Activated CD8-positive, alpha-beta T cell treated with anti-CD3 and anti-CD28 coated beads for 36 hours (primary cell): ENCODE data around the gene ACBD6. TPM values are rescaled to one million over a fixed set of nuclear protein-coding genes. Genes with fewer than 3 reads are reported as not detected.

ENCODE experiments used
- ATAC-seq: fragments of 200-7000 bp; cut with Tn5 transposase; one replicate; pipeline ENCODE4 v1.10.0; 2021; ENCODE audit warnings: mild to moderate bottlenecking, moderate library complexity
- CTCF ChIA-PET: fragments of 350-600 bp; sonication (Branson Sonifier 250); formaldehyde crosslinking; loops from one replicate; lab custom pipeline; 2021; ENCODE audit warnings: antibody characterized with exemption; lab: Charles Lee
- POLR2A ChIA-PET: fragments of 350-600 bp; sonication (Branson Sonifier 250); formaldehyde crosslinking; loops from one replicate; lab custom pipeline; 2021; ENCODE audit warnings: antibody characterized with exemption; lab: Charles Lee
- DNase-seq: peaks from one replicate; pipeline ENCODE4 v3.0.0-alpha.2; 2020
- H3K27ac Mint-ChIP-seq: one replicate; pipeline ENCODE4 v1.8.0; 2021; ENCODE audit warnings: mild to moderate bottlenecking, mixed read lengths
- H3K27me3 Mint-ChIP-seq: one replicate; pipeline ENCODE4 v1.8.0; 2021; ENCODE audit warnings: mixed read lengths
- H3K36me3 Mint-ChIP-seq: one replicate; pipeline ENCODE4 v1.8.0; 2021; ENCODE audit warnings: low read depth, mixed read lengths
- H3K4me1 Mint-ChIP-seq: one replicate; pipeline ENCODE4 v1.8.0; 2021; ENCODE audit warnings: low read depth, mixed read lengths
- H3K4me3 Mint-ChIP-seq: one replicate; pipeline ENCODE4 v1.8.0; 2021; ENCODE audit warnings: mild to moderate bottlenecking, moderate library complexity, mixed read lengths
- H3K9me3 Mint-ChIP-seq: one replicate; pipeline ENCODE4 v1.8.0; 2021; ENCODE audit warnings: mixed read lengths
- intact Hi-C: fragments of 100-400 bp; cut with micrococcal nuclease; formaldehyde crosslinking; loops from one replicate; pipeline ENCODE4 v1.10.0; 2022
- total RNA-seq, 2 experiments: library from RNA; stranded (reverse); gene quantifications; one replicate each; pipeline ENCODE4 v1.2.3, GENCODE V29; 2021
- TF ChIP-seq, protein P1 (sequence below): fragments of 200-600 bp; IDR thresholded peaks from one replicate; pipeline ENCODE4 v1.8.0; 2022; ENCODE audit warnings: antibody characterized with exemption, mild to moderate bottlenecking

ACBD6 gene
- total RNA-seq, 2 experiments from 2014 or later, result 41.3 to 45.0 TPM

DNA sequence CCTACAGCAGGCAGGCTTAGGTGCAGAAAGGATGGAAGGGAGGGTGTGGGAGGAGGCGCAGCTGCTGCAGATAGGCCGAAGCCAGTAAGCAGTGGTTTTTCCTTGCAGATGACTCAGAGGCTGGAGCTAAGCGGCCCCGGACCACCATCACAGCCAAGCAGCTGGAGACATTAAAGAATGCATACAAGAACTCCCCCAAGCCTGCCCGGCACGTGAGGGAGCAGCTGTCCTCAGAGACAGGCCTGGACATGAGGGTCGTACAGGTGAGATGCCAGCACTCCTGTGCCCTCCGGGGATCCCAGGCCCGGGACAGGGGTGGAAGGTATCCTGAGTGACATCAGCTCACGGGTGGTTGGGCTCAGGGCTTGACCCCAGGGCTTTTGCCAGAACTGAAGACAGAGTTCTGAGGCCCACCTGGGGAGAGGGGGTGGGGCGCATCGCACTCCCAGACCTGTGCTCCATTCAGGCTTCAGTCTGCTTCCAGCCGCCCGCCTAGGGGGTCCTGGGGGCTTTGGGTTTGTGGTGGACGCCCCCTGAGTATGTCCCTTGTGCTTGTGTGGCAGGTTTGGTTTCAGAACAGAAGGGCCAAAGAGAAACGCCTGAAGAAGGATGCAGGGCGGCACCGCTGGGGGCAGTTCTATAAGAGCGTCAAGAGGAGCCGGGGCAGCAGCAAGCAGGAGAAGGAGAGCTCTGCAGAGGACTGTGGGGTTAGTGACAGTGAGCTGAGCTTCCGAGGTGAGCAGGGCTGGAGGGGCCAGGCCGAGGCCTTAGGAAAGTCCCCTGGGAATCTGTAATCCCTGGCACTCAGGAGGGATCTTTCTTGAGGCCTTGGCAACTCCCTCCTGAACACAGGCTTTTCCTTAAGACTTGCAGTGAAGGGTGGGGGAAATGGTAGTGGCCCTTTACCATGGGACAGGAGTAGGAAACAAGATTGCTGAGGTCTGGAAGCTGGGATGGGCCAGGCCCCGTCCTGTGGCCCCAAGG is 230.8 kb downstream of the ACBD6 start:
- CTCF ChIA-PET, result interaction anchor here (1.2 kb wide), 1 partner anchor 457 kb away, joined by 4 read pairs; no protein-coding TSS in a partner anchor
- H3K4me1 Mint-ChIP-seq, result no peaks in the 10 kb centered on the region
- intact Hi-C loops, result no loop called here
- peaks cover 8% of the 10 kb centered on the region for H3K36me3 Mint-ChIP-seq
- DNase-seq, result no peak
- H3K27me3 Mint-ChIP-seq, result no peaks in the 10 kb centered on the region
- TF ChIP-seq, protein P1, sequence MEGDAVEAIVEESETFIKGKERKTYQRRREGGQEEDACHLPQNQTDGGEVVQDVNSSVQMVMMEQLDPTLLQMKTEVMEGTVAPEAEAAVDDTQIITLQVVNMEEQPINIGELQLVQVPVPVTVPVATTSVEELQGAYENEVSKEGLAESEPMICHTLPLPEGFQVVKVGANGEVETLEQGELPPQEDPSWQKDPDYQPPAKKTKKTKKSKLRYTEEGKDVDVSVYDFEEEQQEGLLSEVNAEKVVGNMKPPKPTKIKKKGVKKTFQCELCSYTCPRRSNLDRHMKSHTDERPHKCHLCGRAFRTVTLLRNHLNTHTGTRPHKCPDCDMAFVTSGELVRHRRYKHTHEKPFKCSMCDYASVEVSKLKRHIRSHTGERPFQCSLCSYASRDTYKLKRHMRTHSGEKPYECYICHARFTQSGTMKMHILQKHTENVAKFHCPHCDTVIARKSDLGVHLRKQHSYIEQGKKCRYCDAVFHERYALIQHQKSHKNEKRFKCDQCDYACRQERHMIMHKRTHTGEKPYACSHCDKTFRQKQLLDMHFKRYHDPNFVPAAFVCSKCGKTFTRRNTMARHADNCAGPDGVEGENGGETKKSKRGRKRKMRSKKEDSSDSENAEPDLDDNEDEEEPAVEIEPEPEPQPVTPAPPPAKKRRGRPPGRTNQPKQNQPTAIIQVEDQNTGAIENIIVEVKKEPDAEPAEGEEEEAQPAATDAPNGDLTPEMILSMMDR, result no peak
- POLR2A ChIA-PET, result no interaction called here
- no peaks in the 10 kb centered on the region for H3K9me3 Mint-ChIP-seq
- no peak for ATAC-seq
- H3K4me3 Mint-ChIP-seq, result no peak overlapping the region
- H3K27ac Mint-ChIP-seq, result no peak overlapping the region

DNA sequence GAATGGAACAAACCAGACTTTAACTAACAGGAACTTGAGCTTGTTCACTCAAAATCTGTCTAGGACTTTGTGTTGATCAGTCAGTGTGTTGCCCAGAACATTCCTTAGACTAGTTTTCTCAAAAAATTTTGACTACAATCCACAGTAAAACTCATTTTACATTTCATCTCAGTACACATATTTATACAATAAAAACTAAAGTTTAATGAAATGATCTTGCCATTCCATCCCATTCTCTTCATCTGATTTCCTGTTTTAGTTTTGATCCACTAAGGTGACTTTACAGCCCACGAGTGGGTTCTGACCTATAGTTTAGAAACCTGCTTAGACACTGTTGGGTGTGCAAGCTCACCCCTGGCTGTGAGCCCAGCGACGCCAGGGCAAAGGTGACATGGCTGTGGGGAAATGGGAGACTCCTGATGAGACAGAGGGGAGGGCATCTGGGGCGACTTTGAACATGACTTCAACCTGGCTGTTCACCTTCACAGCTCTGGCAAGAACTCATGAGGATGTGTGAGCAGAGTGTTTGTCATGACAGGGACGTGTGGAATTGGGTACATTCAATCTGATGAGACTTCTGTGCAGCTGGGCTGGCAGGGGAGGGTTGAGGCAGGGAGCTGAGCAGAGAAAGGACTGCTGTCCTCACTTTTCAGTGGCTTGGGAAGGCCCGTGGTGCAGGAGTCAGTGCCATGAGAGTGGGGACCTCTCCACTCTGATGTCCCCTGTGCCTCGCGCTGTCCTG is 231.7 kb downstream of the ACBD6 start:
- intact Hi-C loops, result no loop called here
- no peaks in the 10 kb centered on the region for H3K9me3 Mint-ChIP-seq
- TF ChIP-seq, protein P1, result no peak
- ChIA-PET CTCF (interaction anchor here (0.7 to 0.9 kb wide), 2 partner anchors 17 to 92 kb away, joined by 3 read pairs; no protein-coding TSS in a partner anchor), POLR2A (no interaction called here)
- H3K36me3 Mint-ChIP-seq, result peaks cover 8% of the 10 kb centered on the region
- H3K4me3 Mint-ChIP-seq, result no peak overlapping the region
- DNase-seq (no peak), ATAC-seq (no peak)
- no peak overlapping the region for H3K27ac Mint-ChIP-seq
- no peaks in the 10 kb centered on the region for H3K4me1 Mint-ChIP-seq
- H3K27me3 Mint-ChIP-seq, result no peaks in the 10 kb centered on the region

DNA sequence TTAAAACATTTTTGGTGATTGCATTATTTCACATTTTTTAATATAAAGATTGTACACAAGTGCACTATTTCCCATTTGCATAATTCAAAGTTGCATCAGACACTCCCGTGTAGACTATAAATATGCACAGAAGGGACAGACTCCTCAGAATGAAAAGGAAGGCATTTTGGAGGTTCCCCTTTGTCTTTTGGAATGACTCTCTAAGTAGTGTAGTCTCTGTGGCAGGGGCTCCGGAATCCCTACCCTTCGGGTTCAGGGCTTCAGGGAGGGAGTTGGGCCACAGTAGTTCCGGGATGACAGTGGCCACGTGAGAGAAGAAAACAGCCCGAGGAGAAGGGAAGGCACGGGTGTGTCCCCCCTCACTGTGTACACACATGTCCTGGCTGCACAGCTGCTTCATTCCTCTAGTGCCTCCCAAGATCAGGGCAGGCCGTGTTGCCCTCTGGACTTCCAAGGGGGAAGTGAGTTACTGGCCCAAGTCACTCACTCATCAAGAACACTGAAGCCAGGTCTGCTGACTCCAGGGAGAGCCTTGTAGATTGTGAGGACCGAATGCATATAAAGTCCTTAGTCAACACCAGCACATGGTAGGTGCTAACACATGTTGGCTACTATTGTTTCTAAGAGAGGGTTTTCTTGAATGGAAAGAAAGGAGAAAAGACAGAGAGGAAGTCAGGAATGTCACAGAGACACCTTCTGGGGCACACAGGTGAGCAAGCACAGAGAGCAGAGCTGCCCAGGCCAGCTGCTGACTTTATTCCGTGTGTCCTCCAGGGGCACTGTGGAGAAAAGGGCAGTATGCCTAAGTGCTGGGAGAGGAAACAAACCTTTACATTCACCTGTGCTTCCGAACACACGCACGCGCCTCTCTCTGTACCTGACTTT is 232.5 kb downstream of the ACBD6 start:
- Mint-ChIP-seq H3K4me3 (no peak overlapping the region), H3K9me3 (no peaks in the 10 kb centered on the region), H3K27me3 (no peaks in the 10 kb centered on the region), H3K4me1 (no peaks in the 10 kb centered on the region), H3K27ac (no peak overlapping the region), H3K36me3 (peaks cover 3% of the 10 kb centered on the region)
- TF ChIP-seq, protein P1, result no peak
- DNase-seq (no peak), ATAC-seq (no peak)
- CTCF ChIA-PET, result interaction anchor here (0.7 to 0.9 kb wide), 3 partner anchors 17 to 91 kb away, joined by 3 read pairs; no protein-coding TSS in a partner anchor
- intact Hi-C loops, result no loop called here
- POLR2A ChIA-PET, result no interaction called here

DNA sequence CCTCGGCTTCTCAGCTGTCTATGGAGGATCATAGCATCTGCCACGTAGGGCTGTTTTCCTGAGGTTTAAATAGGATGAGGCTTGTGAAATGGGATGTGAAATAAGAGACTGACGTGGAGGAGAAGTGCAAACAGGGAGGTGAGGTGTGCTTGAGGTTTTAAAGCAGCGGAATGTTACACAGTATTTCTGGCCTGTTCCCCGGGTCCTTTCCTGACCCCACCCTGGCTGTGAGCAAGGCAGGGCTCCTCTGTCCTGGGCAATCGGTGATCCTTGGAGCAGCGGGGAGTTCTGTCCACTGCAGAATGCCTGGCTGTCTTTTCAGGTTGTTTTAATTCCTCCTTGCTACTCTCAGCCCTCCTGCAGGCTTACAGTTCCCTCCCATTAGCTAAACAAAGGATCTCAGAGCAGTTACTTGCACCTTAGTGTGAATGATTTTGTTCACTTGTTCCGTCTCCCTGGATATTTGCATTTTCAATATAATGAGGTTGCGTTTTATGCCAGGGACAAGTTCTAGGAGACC is 233.8 kb downstream of the ACBD6 start:
- TF ChIP-seq, protein P1, result no peak
- CTCF ChIA-PET, result interaction anchor here (0.9 kb wide), 1 partner anchor 55 kb away, joined by 3 read pairs; no protein-coding TSS in a partner anchor
- Mint-ChIP-seq H3K36me3 (no peaks in the 10 kb centered on the region), H3K27ac (no peak overlapping the region), H3K4me3 (no peak overlapping the region), H3K27me3 (no peaks in the 10 kb centered on the region), H3K4me1 (no peaks in the 10 kb centered on the region), H3K9me3 (no peaks in the 10 kb centered on the region)
- intact Hi-C loops, result no loop called here
- DNase-seq (no peak), ATAC-seq (no peak)
- POLR2A ChIA-PET, result no interaction called here
